ENCODE measurements around the gene NTNG2.

DNA sequence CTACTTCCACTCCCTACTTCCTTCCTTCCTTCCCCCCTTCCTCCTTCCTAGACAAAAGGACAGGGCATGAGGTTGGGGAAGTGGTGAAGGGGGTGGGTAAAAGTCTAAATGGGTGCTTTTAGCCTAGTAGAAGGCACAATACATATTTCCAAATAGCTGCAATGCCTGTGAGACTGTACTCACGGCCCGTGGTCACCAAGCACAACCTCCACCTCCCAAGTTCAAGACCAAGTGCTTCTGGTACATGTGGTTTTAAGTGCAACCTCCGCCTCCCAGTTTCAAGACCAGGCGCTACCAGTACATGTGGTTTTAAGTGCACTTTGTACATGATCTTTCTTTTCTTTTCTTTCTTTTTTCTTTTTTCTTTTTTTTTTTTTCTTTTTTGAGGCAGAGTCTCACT, 14.5 kb upstream of the NTNG2 start:
- TF ChIP-seq E2F4 (IDR thresholded peaks at IDR 0.05; ENCODE audit: low read depth, low read length) (no peak), ZBED1 (IDR thresholded peaks at IDR 0.05; ENCODE audit: borderline replicate concordance) (no peak), NFYA (IDR thresholded peaks at IDR 0.05; ENCODE audit: borderline replicate concordance, low read depth, low read length) (no peak), EP300 (IDR thresholded peaks at IDR 0.05; ENCODE audit: borderline replicate concordance in 1 of 2, control insufficient read depth in 1 of 2, low read depth in 2 of 2, low read length in 2 of 2) (no peak)
- TF ChIP-seq, protein P1, sequence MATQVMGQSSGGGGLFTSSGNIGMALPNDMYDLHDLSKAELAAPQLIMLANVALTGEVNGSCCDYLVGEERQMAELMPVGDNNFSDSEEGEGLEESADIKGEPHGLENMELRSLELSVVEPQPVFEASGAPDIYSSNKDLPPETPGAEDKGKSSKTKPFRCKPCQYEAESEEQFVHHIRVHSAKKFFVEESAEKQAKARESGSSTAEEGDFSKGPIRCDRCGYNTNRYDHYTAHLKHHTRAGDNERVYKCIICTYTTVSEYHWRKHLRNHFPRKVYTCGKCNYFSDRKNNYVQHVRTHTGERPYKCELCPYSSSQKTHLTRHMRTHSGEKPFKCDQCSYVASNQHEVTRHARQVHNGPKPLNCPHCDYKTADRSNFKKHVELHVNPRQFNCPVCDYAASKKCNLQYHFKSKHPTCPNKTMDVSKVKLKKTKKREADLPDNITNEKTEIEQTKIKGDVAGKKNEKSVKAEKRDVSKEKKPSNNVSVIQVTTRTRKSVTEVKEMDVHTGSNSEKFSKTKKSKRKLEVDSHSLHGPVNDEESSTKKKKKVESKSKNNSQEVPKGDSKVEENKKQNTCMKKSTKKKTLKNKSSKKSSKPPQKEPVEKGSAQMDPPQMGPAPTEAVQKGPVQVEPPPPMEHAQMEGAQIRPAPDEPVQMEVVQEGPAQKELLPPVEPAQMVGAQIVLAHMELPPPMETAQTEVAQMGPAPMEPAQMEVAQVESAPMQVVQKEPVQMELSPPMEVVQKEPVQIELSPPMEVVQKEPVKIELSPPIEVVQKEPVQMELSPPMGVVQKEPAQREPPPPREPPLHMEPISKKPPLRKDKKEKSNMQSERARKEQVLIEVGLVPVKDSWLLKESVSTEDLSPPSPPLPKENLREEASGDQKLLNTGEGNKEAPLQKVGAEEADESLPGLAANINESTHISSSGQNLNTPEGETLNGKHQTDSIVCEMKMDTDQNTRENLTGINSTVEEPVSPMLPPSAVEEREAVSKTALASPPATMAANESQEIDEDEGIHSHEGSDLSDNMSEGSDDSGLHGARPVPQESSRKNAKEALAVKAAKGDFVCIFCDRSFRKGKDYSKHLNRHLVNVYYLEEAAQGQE (IDR thresholded peaks at IDR 0.05; ENCODE audit: low read depth, low read length) = no peak
- TF ChIP-seq, protein P2, sequence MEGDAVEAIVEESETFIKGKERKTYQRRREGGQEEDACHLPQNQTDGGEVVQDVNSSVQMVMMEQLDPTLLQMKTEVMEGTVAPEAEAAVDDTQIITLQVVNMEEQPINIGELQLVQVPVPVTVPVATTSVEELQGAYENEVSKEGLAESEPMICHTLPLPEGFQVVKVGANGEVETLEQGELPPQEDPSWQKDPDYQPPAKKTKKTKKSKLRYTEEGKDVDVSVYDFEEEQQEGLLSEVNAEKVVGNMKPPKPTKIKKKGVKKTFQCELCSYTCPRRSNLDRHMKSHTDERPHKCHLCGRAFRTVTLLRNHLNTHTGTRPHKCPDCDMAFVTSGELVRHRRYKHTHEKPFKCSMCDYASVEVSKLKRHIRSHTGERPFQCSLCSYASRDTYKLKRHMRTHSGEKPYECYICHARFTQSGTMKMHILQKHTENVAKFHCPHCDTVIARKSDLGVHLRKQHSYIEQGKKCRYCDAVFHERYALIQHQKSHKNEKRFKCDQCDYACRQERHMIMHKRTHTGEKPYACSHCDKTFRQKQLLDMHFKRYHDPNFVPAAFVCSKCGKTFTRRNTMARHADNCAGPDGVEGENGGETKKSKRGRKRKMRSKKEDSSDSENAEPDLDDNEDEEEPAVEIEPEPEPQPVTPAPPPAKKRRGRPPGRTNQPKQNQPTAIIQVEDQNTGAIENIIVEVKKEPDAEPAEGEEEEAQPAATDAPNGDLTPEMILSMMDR (IDR thresholded peaks at IDR 0.05 in 2 of 3, conservative IDR thresholded peaks at IDR 0.05 in 1 of 3; ENCODE audit: control insufficient read depth in 2 of 3, extremely low read depth in 1 of 3, insufficient read depth in 1 of 3, low read depth in 3 of 3, low read length in 3 of 3) = no peak
